ENCODE measurements around the gene GLIS1.

DNA sequence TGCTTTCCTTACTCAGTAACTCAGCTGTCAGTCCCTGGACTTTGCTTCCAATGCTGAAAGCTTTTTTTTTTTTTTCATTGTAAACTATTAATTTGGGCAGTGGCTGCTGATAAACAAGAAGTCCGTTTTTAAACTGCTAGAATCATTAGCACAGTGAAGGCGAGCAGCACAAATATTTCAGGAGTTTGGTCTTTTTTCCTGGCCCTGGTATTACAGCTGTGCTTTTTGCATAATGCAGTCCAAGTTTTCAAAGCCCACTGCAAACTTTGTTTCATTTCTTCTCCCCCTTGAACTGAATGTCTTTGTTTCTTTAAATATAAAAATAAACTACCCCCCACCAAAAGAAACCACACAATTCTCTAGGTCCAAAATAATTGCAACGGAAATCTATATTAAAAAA lies 6.6 kb downstream of the GLIS1 start:
- TF ChIP-seq POLR2A (IDR thresholded peaks at IDR 0.05) = no peak
- TF ChIP-seq, protein P1, sequence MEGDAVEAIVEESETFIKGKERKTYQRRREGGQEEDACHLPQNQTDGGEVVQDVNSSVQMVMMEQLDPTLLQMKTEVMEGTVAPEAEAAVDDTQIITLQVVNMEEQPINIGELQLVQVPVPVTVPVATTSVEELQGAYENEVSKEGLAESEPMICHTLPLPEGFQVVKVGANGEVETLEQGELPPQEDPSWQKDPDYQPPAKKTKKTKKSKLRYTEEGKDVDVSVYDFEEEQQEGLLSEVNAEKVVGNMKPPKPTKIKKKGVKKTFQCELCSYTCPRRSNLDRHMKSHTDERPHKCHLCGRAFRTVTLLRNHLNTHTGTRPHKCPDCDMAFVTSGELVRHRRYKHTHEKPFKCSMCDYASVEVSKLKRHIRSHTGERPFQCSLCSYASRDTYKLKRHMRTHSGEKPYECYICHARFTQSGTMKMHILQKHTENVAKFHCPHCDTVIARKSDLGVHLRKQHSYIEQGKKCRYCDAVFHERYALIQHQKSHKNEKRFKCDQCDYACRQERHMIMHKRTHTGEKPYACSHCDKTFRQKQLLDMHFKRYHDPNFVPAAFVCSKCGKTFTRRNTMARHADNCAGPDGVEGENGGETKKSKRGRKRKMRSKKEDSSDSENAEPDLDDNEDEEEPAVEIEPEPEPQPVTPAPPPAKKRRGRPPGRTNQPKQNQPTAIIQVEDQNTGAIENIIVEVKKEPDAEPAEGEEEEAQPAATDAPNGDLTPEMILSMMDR (IDR thresholded peaks at IDR 0.05) = no peak

Data from lower leg skin (tissue), 3 donors.